ENCODE measurements around the gene IKBKE.

The IKBKE gene

DNA sequence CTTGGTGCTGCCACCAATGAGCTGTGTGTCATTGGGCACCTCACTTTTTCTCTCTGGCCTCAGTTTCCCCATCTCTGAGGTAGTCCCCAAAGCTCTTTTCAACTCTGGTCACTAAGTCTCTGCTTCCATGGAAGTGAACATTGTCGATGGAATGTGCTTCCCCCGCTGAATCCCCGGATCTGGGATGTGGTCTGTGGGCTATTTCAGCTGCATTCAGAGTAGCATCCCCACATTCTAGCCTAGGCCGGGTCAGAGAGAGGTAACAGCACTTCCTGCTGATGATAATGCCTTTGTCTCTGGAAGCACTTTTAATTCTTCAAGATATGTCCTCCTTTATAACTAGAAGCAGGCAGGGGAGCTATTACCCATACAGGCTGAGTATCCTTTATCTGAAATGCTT is 66.9 kb downstream of the IKBKE start:
- in situ Hi-C loops (cut with MboI; ENCODE audit: low sequenced_read_pairs, unreplicated experiment) = no loop called here
- TF ChIP-seq, protein P1, sequence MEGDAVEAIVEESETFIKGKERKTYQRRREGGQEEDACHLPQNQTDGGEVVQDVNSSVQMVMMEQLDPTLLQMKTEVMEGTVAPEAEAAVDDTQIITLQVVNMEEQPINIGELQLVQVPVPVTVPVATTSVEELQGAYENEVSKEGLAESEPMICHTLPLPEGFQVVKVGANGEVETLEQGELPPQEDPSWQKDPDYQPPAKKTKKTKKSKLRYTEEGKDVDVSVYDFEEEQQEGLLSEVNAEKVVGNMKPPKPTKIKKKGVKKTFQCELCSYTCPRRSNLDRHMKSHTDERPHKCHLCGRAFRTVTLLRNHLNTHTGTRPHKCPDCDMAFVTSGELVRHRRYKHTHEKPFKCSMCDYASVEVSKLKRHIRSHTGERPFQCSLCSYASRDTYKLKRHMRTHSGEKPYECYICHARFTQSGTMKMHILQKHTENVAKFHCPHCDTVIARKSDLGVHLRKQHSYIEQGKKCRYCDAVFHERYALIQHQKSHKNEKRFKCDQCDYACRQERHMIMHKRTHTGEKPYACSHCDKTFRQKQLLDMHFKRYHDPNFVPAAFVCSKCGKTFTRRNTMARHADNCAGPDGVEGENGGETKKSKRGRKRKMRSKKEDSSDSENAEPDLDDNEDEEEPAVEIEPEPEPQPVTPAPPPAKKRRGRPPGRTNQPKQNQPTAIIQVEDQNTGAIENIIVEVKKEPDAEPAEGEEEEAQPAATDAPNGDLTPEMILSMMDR (IDR thresholded peaks at IDR 0.05; ENCODE audit: borderline replicate concordance, control extremely low read depth, extremely low read depth, insufficient read depth, missing control alignments) = no peak
- DNase-seq (ENCODE audit: low spot score) = no peak

GRCh38 chr1:206538086-206538770 is 68.0 kb downstream of the IKBKE start:
- no peak for DNase-seq (ENCODE audit: low spot score)
- TF ChIP-seq, protein P1 (IDR thresholded peaks at IDR 0.05; ENCODE audit: borderline replicate concordance, control extremely low read depth, extremely low read depth, insufficient read depth, missing control alignments) = no peak
- in situ Hi-C loops (cut with MboI; ENCODE audit: low sequenced_read_pairs, unreplicated experiment) = no loop called here

- TF ChIP-seq, protein P1 (IDR thresholded peaks at IDR 0.05; ENCODE audit: borderline replicate concordance, control extremely low read depth, extremely low read depth, insufficient read depth, missing control alignments) = no peak
- in situ Hi-C loops (cut with MboI; ENCODE audit: low sequenced_read_pairs, unreplicated experiment) = no loop called here
- no peak for DNase-seq (ENCODE audit: low spot score)
These were observed 68.8 kb downstream of the IKBKE start for GRCh38 chr1:206538901-206539640.

DNA sequence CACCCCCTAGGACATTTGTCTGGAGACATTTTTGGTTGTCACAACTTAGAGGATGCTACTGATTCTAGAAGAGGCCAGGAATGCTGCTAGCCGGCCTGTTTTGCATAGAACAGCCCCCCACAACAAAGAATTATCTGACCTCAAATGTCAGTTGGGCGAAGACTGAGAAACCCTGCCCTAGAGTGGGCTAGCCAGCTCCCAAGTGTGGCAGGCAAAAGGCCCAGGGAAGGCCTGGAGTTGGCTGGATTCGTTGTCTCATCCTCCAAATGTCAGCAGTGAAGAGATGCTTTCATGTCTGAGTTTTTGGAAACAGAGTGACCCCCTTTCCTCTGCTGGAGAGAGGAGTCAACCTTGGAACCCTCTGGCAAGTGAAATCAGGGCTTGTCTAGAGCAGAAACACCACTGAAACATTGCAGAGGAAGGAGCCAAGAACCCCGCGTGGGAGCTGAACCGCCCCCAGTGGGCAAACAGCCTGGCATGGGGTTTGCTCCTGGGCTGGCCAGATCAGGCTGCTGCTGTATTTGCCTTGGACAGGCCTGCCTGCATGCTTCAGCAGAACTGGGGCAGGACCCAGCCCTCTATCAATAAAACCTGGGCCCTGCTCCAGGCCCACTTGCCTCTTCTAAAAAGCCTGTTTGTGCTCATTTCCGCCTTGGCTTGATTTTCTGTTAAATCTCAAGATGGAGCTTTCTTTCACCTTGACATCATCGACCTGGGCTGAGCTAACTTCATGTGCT is 69.9 kb downstream of the IKBKE start:
- TF ChIP-seq, protein P1 (IDR thresholded peaks at IDR 0.05; ENCODE audit: borderline replicate concordance, control extremely low read depth, extremely low read depth, insufficient read depth, missing control alignments) = no peak
- DNase-seq (ENCODE audit: low spot score) = no peak
- in situ Hi-C loops (cut with MboI; ENCODE audit: low sequenced_read_pairs, unreplicated experiment) = loop anchor here (5.0 kb wide), 1 partner anchor 42 kb away; no protein-coding TSS in a partner anchor

- DNase-seq (ENCODE audit: low spot score) = no peak
- in situ Hi-C loops (cut with MboI; ENCODE audit: low sequenced_read_pairs, unreplicated experiment) = loop anchor here (5.0 kb wide), 1 partner anchor 41 kb away; no protein-coding TSS in a partner anchor
- TF ChIP-seq, protein P1 (IDR thresholded peaks at IDR 0.05; ENCODE audit: borderline replicate concordance, control extremely low read depth, extremely low read depth, insufficient read depth, missing control alignments) = no peak
These were observed 71.1 kb downstream of the IKBKE start for GRCh38 chr1:206541236-206541833.

All from GM13976 (cell line).